ENCODE measurements around the gene RPL7A. TPM values are rescaled to one million over a fixed set of nuclear protein-coding genes. Genes with fewer than 3 reads are reported as not detected.

Gene RPL7A
- total RNA-seq, 1 experiment from 2014 or later, result 2,895 TPM

DNA sequence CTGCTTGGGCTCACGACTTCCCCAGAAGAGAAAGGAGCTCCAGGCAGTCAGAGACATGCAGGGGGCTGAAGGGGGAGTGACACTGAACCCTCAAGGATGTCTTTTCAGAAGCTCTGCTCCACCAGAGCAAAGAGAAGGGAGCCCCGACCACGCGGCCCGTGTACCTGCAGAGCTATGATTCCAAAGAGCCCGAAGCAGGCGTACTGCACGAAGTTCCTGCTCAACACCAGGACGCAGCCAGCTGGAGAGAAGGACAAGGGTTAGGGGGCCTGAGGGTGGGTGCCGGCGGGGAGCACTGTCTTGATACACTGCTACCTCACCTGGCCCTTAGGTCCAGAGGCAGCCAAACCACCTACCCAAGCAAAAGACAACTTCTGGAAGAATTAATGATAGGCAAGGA is 18.4 kb downstream of the RPL7A start:
- no peak overlapping the region for H2BK12ac ChIP-seq (ENCODE audit: insufficient read length, low read depth, low read length)
- H3K27me3 Mint-ChIP-seq (ENCODE audit: low read depth), result no peaks in the 10 kb centered on the region; the same call in 1 of the 2 replicates
- no peak overlapping the region for H2BK5ac ChIP-seq (ENCODE audit: insufficient read length, low read length)
- H3K23me2 ChIP-seq (ENCODE audit: insufficient read length, low read depth, low read length, poor library complexity, severe bottlenecking), result no peaks in the 10 kb centered on the region
- no peak overlapping the region for H3K9ac ChIP-seq (ENCODE audit: extremely low read depth, insufficient read length, low read length)
- no peaks in the 10 kb centered on the region for H3K9me3 ChIP-seq (ENCODE audit: control insufficient read depth, low read depth, low read length)
- no peak overlapping the region for H2BK120ac ChIP-seq (ENCODE audit: low read depth, low read length, poor library complexity, severe bottlenecking)
- H3K18ac ChIP-seq (ENCODE audit: insufficient read length, low read depth, low read length), result no peak overlapping the region
- WGBS (ENCODE audit: extremely low coverage, insufficient read length, low lambda C conversion rate), result no CpG with 5 or more reads among the region's 11 CpGs
- H2AK5ac ChIP-seq (ENCODE audit: insufficient read length, low read length), result no peak overlapping the region
- H3T11ph ChIP-seq (ENCODE audit: low read length), result no peak overlapping the region
- TF ChIP-seq, protein P1, sequence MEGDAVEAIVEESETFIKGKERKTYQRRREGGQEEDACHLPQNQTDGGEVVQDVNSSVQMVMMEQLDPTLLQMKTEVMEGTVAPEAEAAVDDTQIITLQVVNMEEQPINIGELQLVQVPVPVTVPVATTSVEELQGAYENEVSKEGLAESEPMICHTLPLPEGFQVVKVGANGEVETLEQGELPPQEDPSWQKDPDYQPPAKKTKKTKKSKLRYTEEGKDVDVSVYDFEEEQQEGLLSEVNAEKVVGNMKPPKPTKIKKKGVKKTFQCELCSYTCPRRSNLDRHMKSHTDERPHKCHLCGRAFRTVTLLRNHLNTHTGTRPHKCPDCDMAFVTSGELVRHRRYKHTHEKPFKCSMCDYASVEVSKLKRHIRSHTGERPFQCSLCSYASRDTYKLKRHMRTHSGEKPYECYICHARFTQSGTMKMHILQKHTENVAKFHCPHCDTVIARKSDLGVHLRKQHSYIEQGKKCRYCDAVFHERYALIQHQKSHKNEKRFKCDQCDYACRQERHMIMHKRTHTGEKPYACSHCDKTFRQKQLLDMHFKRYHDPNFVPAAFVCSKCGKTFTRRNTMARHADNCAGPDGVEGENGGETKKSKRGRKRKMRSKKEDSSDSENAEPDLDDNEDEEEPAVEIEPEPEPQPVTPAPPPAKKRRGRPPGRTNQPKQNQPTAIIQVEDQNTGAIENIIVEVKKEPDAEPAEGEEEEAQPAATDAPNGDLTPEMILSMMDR (conservative IDR thresholded peaks at IDR 0.05), result no peak
- no peak for DNase-seq
- no peak overlapping the region for H3K27ac Mint-ChIP-seq
- H3K27me3 ChIP-seq (ENCODE audit: insufficient read depth, low read length), result no peaks in the 10 kb centered on the region
- H3K79me2 ChIP-seq (ENCODE audit: insufficient read depth, low read length), result peaks cover 32% of the 10 kb centered on the region; the same call in 1 of the 2 replicates
- no peak overlapping the region for H2BK20ac ChIP-seq (ENCODE audit: low read depth, low read length, poor library complexity, severe bottlenecking)
- no peak overlapping the region for H4K8ac ChIP-seq (replicated peaks; ENCODE audit: insufficient read length, low read depth, low read length)
- H4K20me1 ChIP-seq (ENCODE audit: control insufficient read depth, insufficient read depth, insufficient read length), result no peaks in the 10 kb centered on the region
- H3K23ac ChIP-seq (ENCODE audit: insufficient read length, low read depth, low read length), result no peak overlapping the region
- no peak overlapping the region for H3K56ac ChIP-seq (ENCODE audit: insufficient read length, low read depth, low read length)
- no peaks in the 10 kb centered on the region for H3K4me1 ChIP-seq (ENCODE audit: insufficient read depth, low read length)
- peaks cover 18% of the 10 kb centered on the region for H3K79me1 ChIP-seq (ENCODE audit: insufficient read depth, low read depth, low read length, poor library complexity, severe bottlenecking)
- no peak overlapping the region for H3K4ac ChIP-seq (ENCODE audit: low read depth, low read length)
- H4K91ac ChIP-seq (ENCODE audit: insufficient read length, low read depth, low read length), result no peak overlapping the region
- H3K36me3 Mint-ChIP-seq (ENCODE audit: insufficient read depth in 1 of 3, low read depth in 3 of 3), result peaks cover 36 to 90% (median 78%) of the 10 kb centered on the region in 3 experiments; a peak in 6 of 7 replicates
- H3K9me3 Mint-ChIP-seq, result no peaks in the 10 kb centered on the region
- no peak overlapping the region for H2BK15ac ChIP-seq (ENCODE audit: low read depth, low read length)
- H3K27ac ChIP-seq (ENCODE audit: insufficient read length, low read depth, low read length), result no peak overlapping the region
- no peak overlapping the region for H3K14ac ChIP-seq (ENCODE audit: insufficient read depth, low read length)
- no peak overlapping the region for H4K5ac ChIP-seq (ENCODE audit: insufficient read length, low read depth, low read length)
- no peak overlapping the region for H2AFZ ChIP-seq (ENCODE audit: low read length)
- H3K4me2 ChIP-seq (ENCODE audit: insufficient read depth, insufficient read length, low read length), result no peak overlapping the region
- no peaks in the 10 kb centered on the region for H3K4me1 Mint-ChIP-seq
- no peak overlapping the region for H3K4me3 Mint-ChIP-seq
